ENCODE results near the gene SOS1.

DNA sequence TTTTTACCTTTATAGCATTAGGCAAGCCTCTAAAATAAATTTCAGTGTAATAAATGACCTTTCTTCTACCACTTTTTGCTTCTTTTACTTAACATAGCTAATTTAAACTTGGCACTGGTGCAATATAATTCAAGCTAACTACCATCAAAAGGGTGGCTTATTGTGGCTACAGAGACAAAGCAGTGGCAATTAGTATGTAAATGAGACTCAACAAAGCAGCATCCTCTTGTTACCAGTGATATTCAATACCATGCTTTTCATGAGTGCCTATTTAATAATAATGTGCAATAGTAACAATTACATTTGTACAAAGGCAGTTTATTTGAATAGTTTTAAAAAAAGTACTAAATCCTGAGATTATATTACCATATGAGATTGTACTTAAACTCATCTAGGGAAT lies 93.4 kb downstream of the SOS1 start:
- no peak for TF ChIP-seq POLR2A (IDR thresholded peaks at IDR 0.05)
- TF ChIP-seq, protein P1, sequence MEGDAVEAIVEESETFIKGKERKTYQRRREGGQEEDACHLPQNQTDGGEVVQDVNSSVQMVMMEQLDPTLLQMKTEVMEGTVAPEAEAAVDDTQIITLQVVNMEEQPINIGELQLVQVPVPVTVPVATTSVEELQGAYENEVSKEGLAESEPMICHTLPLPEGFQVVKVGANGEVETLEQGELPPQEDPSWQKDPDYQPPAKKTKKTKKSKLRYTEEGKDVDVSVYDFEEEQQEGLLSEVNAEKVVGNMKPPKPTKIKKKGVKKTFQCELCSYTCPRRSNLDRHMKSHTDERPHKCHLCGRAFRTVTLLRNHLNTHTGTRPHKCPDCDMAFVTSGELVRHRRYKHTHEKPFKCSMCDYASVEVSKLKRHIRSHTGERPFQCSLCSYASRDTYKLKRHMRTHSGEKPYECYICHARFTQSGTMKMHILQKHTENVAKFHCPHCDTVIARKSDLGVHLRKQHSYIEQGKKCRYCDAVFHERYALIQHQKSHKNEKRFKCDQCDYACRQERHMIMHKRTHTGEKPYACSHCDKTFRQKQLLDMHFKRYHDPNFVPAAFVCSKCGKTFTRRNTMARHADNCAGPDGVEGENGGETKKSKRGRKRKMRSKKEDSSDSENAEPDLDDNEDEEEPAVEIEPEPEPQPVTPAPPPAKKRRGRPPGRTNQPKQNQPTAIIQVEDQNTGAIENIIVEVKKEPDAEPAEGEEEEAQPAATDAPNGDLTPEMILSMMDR (IDR thresholded peaks at IDR 0.05), result no peak

Data from Peyer's patch (tissue), 4 donors.